ENCODE data around the gene KCNAB2. TPM values are rescaled to one million over a fixed set of nuclear protein-coding genes. Genes with fewer than 3 reads are reported as not detected.

KCNAB2 gene
- total RNA-seq, 1 donor from 2014 or later, result 261 TPM

GRCh38 chr1:6080469-6080868 lies 34.8 kb downstream of the KCNAB2 start:
- H3K4me1 Mint-ChIP-seq, result peaks cover 2% of the 10 kb centered on the region
- no peak for DNase-seq
- no peaks in the 10 kb centered on the region for H3K27me3 Mint-ChIP-seq
- H3K4me3 Mint-ChIP-seq, result no peak overlapping the region
- H3K27ac Mint-ChIP-seq, result no peak overlapping the region
- H3K9me3 Mint-ChIP-seq, result no peaks in the 10 kb centered on the region
- intact Hi-C loops (cut with micrococcal nuclease), result no loop called here
- peaks cover 57% of the 10 kb centered on the region for H3K36me3 Mint-ChIP-seq (ENCODE audit: low read depth)

DNA sequence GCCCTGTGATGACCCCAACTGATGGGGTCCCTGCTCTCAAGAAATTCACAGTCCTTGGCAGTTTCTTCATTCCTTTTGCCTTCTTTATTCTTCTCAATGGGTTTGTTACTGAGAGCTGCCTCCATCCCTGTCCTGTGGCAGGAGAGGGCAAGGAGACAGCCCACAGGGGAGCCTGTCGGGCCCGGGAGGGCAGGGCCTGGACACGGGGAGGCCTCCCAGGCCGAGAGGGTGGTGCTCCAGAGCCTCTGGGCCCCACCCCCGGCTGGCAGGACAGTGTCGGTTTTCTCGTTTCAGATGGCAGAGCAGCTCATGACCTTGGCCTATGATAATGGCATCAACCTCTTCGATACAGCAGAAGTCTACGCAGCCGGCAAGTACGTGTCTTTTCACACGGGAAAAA lies 36.2 kb downstream of the KCNAB2 start:
- Mint-ChIP-seq H3K9me3 (no peaks in the 10 kb centered on the region), H3K4me3 (no peak overlapping the region), H3K27ac (no peak overlapping the region), H3K27me3 (no peaks in the 10 kb centered on the region), H3K4me1 (peaks cover 2% of the 10 kb centered on the region), H3K36me3 (ENCODE audit: low read depth) (peaks cover 52% of the 10 kb centered on the region)
- intact Hi-C loops (cut with micrococcal nuclease), result no loop called here
- no peak for DNase-seq

DNA sequence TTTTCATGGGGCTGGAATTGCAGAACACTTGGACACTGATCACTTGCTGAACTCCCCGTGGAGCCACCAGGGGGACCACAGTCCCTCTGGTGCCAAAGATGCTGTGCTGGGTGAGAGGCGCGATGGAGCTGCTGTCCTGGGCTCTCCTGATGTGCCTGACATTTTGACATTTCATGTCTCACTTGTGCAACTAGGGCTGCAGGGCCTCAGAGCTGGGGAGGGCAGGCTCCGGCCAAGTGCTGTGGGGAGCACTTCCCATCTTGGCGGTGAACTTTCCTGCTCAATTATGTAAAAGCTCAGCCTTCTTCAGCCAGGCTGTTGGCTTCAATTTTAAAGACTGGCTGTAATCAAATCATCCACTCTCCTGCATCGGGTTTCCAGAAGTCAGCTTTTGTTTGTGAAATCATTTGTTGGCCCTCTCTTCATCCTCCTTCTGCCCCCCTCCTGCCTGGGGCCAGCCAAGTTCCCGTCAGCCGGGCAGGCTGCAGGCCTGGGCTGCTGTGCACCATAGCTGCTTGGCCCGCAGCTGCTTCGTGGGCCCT lies 36.8 kb downstream of the KCNAB2 start:
- intact Hi-C loops (cut with micrococcal nuclease), result no loop called here
- Mint-ChIP-seq H3K27me3 (no peaks in the 10 kb centered on the region), H3K9me3 (no peaks in the 10 kb centered on the region), H3K36me3 (ENCODE audit: low read depth) (peaks cover 52% of the 10 kb centered on the region), H3K27ac (no peak overlapping the region), H3K4me1 (peaks cover 2% of the 10 kb centered on the region), H3K4me3 (no peak overlapping the region)
- DNase-seq, result no peak

- Mint-ChIP-seq H3K4me3 (no peak overlapping the region), H3K4me1 (no peaks in the 10 kb centered on the region), H3K27ac (no peak overlapping the region), H3K36me3 (ENCODE audit: low read depth) (peaks cover 48% of the 10 kb centered on the region), H3K27me3 (no peaks in the 10 kb centered on the region), H3K9me3 (no peaks in the 10 kb centered on the region)
- intact Hi-C loops (cut with micrococcal nuclease), result no loop called here
- no peak for DNase-seq
Measured at GRCh38 chr1:6083385-6083784, 37.7 kb downstream of the KCNAB2 start.

DNA sequence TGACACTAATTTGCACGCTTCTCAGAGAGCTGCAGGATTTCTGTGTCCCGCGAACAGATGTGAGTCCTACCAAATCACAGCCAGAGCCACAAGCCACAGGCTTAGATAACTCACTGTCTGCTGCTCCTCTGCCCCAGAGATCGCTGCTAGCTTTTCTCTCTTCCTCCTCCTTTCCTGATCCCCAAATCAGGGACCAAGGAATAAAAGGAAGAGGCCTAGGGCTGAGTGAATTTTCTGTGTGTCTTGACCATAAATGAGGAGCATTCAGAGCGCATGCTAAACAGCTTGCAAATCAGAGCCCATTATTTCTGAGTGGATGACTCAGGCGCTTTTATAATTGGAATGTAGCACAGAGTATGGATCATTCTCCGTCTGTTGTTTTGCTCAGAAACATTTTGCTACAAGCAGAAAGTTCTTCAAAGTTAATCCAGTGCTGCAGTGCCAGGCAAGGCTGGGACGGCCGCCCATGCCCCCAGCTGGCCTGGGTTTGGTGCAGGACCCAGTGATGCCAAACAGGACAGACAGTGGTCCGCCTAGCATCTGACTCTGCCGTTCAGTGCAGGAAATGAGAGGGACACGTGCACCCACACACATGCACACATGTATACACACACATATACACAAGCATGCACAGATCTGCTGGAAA lies 38.2 kb downstream of the KCNAB2 start:
- Mint-ChIP-seq H3K36me3 (ENCODE audit: low read depth) (peaks cover 44% of the 10 kb centered on the region), H3K9me3 (no peaks in the 10 kb centered on the region), H3K4me1 (no peaks in the 10 kb centered on the region), H3K27me3 (no peaks in the 10 kb centered on the region), H3K4me3 (no peak overlapping the region), H3K27ac (no peak overlapping the region)
- intact Hi-C loops (cut with micrococcal nuclease), result no loop called here
- no peak for DNase-seq

GRCh38 chr1:6084781-6085495 lies 39.2 kb downstream of the KCNAB2 start:
- no peak overlapping the region for H3K27ac Mint-ChIP-seq

GRCh38 chr1:6085666-6086065 lies 40.0 kb downstream of the KCNAB2 start:
- H3K27me3 Mint-ChIP-seq, result no peaks in the 10 kb centered on the region
- no peaks in the 10 kb centered on the region for H3K4me1 Mint-ChIP-seq
- H3K27ac Mint-ChIP-seq, result no peak overlapping the region
- no peak overlapping the region for H3K4me3 Mint-ChIP-seq
- no peaks in the 10 kb centered on the region for H3K9me3 Mint-ChIP-seq
- intact Hi-C loops (cut with micrococcal nuclease), result no loop called here
- peaks cover 36% of the 10 kb centered on the region for H3K36me3 Mint-ChIP-seq (ENCODE audit: low read depth)
- DNase-seq, result no peak

More at GRCh38 chr1:6084781-6085495, 39.2 kb downstream of the KCNAB2 start:
- H3K4me1 Mint-ChIP-seq, result no peaks in the 10 kb centered on the region
- H3K27me3 Mint-ChIP-seq, result no peaks in the 10 kb centered on the region
- H3K9me3 Mint-ChIP-seq, result no peaks in the 10 kb centered on the region
- H3K4me3 Mint-ChIP-seq, result no peak overlapping the region
- no peak for DNase-seq
- peaks cover 40% of the 10 kb centered on the region for H3K36me3 Mint-ChIP-seq (ENCODE audit: low read depth)
- intact Hi-C loops (cut with micrococcal nuclease), result no loop called here

DNA sequence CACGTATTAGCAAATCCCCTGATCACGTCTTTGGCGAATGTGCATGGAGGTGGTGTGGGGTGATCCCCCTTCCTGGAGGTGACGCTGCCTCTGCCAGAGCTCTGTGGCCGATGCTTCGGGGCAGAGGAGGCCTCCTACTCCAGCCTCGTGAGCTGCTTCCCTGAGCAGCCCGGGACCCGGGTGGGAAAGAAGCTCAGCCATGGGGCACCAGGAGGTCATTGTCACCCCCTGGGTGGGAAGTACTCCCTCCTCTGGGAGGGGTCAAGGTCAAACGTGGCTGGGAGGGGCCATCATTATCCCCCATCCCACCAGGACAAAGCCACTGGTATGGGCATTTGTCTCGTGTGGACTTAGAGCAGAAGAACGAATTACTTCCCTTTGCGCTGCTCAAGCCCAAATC lies 40.7 kb downstream of the KCNAB2 start:
- Mint-ChIP-seq H3K27me3 (no peaks in the 10 kb centered on the region), H3K9me3 (no peaks in the 10 kb centered on the region), H3K27ac (no peak overlapping the region), H3K4me3 (no peak overlapping the region), H3K36me3 (ENCODE audit: low read depth) (peaks cover 38% of the 10 kb centered on the region), H3K4me1 (no peaks in the 10 kb centered on the region)
- no peak for DNase-seq
- intact Hi-C loops (cut with micrococcal nuclease), result no loop called here

DNA sequence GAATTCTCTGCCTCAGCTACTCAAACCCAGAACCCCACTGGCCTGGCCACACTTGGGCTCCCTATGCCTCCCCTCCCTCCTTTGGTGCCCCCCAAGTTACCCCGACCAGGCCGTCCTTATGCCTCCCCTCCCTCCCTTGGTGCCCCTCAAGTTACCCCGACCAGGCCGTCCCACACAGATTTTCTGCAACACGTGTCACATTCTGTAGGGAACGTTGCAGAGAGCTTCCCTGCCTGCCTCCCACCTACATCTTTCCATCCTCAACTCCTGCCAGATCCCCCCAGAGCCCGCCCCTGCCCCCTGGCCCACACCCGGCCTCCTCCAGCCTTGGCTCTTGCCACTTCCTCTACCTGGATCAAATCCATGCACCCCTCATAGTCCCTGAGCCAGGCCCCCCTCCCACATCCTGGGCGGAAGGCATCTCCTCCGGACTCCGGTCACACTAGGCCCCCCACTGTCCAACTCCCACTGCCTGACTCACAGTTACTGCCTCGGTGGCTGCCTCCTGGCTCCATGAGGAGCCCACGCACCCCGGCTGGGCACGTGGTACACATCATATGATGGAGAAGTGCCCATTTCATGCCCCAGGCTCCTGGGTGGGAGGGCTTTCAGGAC lies 41.2 kb downstream of the KCNAB2 start:
- H3K4me1 Mint-ChIP-seq, result no peaks in the 10 kb centered on the region
- no peak for DNase-seq
- no peak overlapping the region for H3K27ac Mint-ChIP-seq
- H3K27me3 Mint-ChIP-seq, result no peaks in the 10 kb centered on the region
- intact Hi-C loops (cut with micrococcal nuclease), result no loop called here
- H3K36me3 Mint-ChIP-seq (ENCODE audit: low read depth), result peaks cover 34% of the 10 kb centered on the region
- H3K9me3 Mint-ChIP-seq, result no peaks in the 10 kb centered on the region
- H3K4me3 Mint-ChIP-seq, result no peak overlapping the region

DNA sequence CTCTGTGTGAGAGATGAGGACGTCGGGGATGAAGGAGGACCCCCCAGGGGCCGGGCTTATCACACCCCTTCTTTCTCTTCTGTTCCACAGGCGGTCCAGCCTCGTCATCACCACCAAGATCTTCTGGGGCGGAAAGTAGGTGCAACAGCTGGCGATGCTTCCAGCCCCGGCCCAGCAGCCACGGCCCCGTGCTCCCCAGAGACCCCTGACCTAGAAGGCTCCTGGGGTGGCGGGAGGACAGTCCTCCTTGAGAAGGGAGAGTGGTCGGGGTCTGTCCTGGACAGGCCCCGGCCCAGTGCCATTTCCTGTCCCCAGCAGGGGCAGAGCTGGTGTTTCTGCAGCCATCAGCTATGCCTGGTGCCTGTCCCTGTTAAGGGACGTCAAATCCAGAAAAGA lies 41.7 kb downstream of the KCNAB2 start:
- DNase-seq, result no peak
- Mint-ChIP-seq H3K9me3 (no peaks in the 10 kb centered on the region), H3K4me3 (no peak overlapping the region), H3K27ac (no peak overlapping the region), H3K4me1 (no peaks in the 10 kb centered on the region), H3K36me3 (ENCODE audit: low read depth) (peaks cover 33% of the 10 kb centered on the region), H3K27me3 (no peaks in the 10 kb centered on the region)
- intact Hi-C loops (cut with micrococcal nuclease), result no loop called here

DNA sequence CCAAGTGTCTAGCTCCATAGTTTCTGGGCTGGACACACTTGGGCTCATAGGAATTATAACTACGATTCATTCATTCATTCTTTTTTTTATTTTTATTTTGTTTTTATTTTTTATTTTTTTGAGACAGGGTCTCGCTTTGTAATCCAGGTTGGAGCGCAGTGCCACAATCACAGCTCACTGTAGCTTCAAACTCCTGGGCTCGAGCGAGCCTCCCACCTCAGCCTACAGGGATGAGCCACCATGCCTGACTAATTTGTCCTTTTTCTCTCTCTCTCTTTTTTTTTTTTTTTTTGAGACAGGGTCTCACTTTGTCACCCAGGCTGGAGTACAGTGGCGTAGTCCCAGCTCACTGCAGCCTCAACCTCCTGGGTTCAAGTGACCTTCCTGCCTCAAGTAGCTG lies 42.3 kb downstream of the KCNAB2 start:
- Mint-ChIP-seq H3K36me3 (ENCODE audit: low read depth) (peaks cover 33% of the 10 kb centered on the region), H3K4me3 (no peak overlapping the region), H3K4me1 (no peaks in the 10 kb centered on the region), H3K27me3 (no peaks in the 10 kb centered on the region), H3K27ac (no peak overlapping the region), H3K9me3 (no peaks in the 10 kb centered on the region)
- intact Hi-C loops (cut with micrococcal nuclease), result no loop called here
- no peak for DNase-seq

DNA sequence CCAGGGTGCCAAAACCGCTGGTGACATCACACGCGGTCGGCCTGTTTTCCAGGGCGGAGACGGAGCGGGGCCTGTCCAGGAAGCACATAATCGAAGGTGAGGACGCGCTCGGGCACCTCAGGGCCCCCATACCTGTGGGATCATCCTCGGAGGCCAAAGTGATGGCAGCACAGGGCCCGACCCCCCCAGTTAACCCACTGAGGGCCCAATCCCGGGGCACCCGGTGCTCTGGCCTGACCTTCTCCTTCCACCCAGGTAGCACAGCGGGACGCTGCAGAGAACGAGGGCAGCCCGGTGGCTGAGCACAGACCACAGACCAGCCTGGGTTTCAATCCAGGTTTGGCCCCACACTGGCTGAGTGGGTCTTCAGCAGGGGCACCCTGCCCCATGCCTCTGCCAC lies 43.3 kb downstream of the KCNAB2 start:
- H3K27ac Mint-ChIP-seq, result no peak overlapping the region
- no peak overlapping the region for H3K4me3 Mint-ChIP-seq
- no peaks in the 10 kb centered on the region for H3K4me1 Mint-ChIP-seq
- H3K27me3 Mint-ChIP-seq, result no peaks in the 10 kb centered on the region
- no peak for DNase-seq
- peaks cover 32% of the 10 kb centered on the region for H3K36me3 Mint-ChIP-seq (ENCODE audit: low read depth)
- H3K9me3 Mint-ChIP-seq, result no peaks in the 10 kb centered on the region
- intact Hi-C loops (cut with micrococcal nuclease), result no loop called here

DNA sequence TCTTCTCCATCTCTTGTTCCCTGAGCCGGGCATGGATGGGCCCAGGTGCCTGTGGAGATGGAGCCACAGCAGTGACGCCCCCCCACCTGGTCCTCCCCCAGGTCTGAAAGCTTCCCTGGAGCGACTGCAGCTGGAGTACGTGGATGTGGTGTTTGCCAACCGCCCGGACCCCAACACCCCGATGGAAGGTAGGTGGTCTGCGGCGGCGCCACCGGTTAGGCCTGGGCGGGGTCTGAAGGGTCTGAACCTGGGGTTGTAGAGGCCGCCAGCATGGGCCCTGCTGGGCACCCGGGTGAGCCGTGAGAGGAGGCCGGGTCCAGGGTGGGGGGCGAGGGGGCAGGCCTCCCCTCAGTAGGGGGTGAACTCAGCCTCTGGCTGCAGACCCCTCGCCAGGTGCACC lies 44.6 kb downstream of the KCNAB2 start:
- DNase-seq, result no peak
- Mint-ChIP-seq H3K36me3 (ENCODE audit: low read depth) (peaks cover 25% of the 10 kb centered on the region), H3K27me3 (no peaks in the 10 kb centered on the region), H3K4me1 (no peaks in the 10 kb centered on the region), H3K9me3 (no peaks in the 10 kb centered on the region), H3K27ac (no peak overlapping the region), H3K4me3 (no peak overlapping the region)
- intact Hi-C loops (cut with micrococcal nuclease), result no loop called here

DNA sequence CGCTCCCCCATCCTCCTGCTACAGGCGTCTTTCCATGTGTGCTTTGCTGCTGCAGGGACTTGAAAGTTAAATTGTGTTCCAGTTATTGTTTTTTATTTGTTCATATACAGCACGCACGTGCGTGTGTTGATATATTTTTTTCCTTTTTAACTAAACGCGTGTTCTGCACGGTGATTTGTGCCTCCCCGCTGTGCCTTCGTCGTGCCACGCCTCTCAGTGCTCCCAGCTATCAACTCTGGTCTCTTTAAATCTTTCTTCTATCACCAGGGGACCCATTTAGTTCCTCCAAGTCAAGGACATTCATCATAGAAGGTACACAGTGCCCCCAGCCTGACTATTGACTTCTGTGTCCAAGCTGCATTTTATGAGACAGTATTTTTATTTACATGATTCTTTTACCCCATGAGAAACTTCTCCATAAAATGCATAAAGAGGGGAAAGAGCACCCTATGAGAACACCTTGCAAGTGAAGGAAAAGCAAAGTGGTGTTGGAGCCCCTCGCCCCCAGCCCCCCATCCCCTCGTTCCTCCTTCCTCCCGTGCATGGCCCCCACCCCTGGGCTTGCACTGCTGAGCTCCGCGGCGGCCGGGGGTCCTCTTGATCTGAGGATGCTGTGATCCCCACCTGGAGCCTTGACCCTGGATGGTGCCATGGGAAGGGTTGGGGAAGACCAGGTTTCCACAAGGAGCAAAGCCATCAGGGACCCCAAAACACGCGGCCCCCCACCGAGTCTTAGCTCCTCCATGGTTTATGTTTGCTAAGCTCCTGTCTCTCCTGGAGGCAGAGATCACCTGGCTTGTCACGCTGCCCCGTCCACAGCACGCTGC lies 45.5 kb downstream of the KCNAB2 start:
- peaks cover 23% of the 10 kb centered on the region for H3K36me3 Mint-ChIP-seq (ENCODE audit: low read depth)
- no peaks in the 10 kb centered on the region for H3K4me1 Mint-ChIP-seq
- no peak for DNase-seq
- intact Hi-C loops (cut with micrococcal nuclease), result no loop called here
- H3K4me3 Mint-ChIP-seq, result no peak overlapping the region
- H3K27me3 Mint-ChIP-seq, result no peaks in the 10 kb centered on the region
- no peaks in the 10 kb centered on the region for H3K9me3 Mint-ChIP-seq
- no peak overlapping the region for H3K27ac Mint-ChIP-seq
